ENCODE measurements around the gene NXN. TPM values are rescaled to one million over a fixed set of nuclear protein-coding genes. Genes with fewer than 3 reads are reported as not detected.
A peak's percentile ranks its signal among the peaks of the same experiment; 100 is the strongest.

Gene NXN
- total RNA-seq = 10 to 100 TPM in 1 of 2 donors, 1 to 10 TPM in 1; 2.6 to 16.3 TPM

DNA sequence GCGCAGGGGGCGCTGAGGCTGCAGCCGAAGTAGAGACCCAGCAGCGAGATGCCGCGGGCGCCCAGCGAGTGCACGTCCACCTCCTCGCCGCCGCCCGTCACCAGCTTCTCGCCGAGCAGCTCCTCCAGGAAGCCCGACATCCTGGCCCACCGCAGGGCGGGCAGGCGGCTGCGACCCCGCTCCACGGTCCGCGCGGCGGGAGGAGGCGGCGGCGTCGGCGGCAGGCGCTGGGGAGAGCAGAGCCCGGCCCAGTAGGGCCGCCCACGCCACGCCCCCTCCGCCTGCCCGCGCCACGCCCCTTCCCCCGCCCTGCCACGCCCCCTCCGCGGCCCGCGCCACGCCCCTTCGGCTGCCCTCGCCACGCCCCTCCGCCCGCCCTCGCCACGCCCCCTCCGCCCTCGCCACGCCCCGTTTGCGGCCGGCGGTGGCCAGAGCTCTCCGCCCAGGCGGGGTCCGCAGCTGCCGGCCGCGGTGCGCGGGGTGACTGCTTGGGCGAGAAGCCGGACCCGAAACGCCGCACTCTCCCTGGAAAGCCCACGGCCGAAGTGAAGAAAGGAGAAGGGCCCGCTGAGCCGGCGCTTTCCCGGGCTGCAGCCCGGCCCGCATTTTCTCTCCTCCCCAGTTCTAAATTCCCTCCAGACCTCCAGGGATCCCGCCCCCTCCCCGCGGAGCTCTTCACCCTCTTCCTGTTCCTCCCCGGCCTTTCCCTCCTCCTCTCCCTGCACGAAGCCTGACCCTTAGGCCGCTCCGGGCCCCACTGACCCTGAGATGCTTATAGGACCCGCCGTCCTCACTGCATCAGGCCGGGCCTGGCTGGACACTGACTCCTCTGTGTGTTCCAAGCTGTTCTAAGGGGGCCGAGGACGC lies at the start of gene NXN:
TSS of gene NXN (minus strand) at position 238 of the 867 bp plus-strand sequence.
- TF ChIP-seq, protein P1, sequence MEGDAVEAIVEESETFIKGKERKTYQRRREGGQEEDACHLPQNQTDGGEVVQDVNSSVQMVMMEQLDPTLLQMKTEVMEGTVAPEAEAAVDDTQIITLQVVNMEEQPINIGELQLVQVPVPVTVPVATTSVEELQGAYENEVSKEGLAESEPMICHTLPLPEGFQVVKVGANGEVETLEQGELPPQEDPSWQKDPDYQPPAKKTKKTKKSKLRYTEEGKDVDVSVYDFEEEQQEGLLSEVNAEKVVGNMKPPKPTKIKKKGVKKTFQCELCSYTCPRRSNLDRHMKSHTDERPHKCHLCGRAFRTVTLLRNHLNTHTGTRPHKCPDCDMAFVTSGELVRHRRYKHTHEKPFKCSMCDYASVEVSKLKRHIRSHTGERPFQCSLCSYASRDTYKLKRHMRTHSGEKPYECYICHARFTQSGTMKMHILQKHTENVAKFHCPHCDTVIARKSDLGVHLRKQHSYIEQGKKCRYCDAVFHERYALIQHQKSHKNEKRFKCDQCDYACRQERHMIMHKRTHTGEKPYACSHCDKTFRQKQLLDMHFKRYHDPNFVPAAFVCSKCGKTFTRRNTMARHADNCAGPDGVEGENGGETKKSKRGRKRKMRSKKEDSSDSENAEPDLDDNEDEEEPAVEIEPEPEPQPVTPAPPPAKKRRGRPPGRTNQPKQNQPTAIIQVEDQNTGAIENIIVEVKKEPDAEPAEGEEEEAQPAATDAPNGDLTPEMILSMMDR (IDR thresholded peaks at IDR 0.05) = no peak
- Histone ChIP-seq H3K36me3 (no peaks in the 10 kb centered on the region), H3K27me3 (peaks cover 18% of the 10 kb centered on the region), H3K9me3 (no peaks in the 10 kb centered on the region), H3K27ac (peak within 1 kb of the TSS; percentile 47), H3K4me1 (no peaks in the 10 kb centered on the region), H3K4me3 (peak within 1 kb of the TSS; percentile 46), H3K9ac (ENCODE audit: low read depth in 2 of 2, low read length in 2 of 2) (peak within 1 kb of the TSS; percentile 13 to 43)
- intact Hi-C loops (cut with DNase I) = loop anchor here (2.0 to 10.0 kb wide), 2 partner anchors 105 to 185 kb away; no protein-coding TSS in a partner anchor
- DNase-seq = peak; percentile 89

- Histone ChIP-seq H3K9ac (ENCODE audit: low read depth in 2 of 2, low read length in 2 of 2) (no peak overlapping the region), H3K9me3 (no peaks in the 10 kb centered on the region), H3K36me3 (no peaks in the 10 kb centered on the region), H3K27me3 (no peaks in the 10 kb centered on the region), H3K4me1 (no peaks in the 10 kb centered on the region), H3K4me3 (no peak overlapping the region), H3K27ac (no peak overlapping the region)
- no peak for DNase-seq
- intact Hi-C loops (cut with DNase I) = no loop called here
- TF ChIP-seq, protein P1 (IDR thresholded peaks at IDR 0.05) = no peak
Observed at GRCh38 chr17:1027044-1027443, 47.5 kb upstream of the NXN start.

DNA sequence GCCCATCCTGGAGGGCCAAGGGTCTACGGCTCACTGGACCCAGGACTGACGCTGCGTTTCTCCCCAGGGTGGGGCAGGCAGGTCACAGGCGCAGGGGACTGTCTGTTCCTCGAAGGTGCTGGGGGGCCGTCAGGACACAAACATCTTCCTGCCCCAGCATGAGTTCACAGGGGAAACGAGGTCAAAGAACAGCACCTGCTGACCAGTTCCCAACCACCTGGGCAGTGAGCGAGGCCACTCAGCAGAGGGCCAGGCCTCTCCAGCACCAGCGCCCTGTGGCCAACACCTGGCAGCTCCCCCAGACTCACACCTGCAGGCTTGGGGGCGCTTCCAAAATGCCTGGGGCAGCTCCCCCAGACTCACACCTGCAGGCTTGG lies 47.0 kb upstream of the NXN start:
- no peak for DNase-seq
- Histone ChIP-seq H3K4me1 (no peaks in the 10 kb centered on the region), H3K9me3 (no peaks in the 10 kb centered on the region), H3K4me3 (no peak overlapping the region), H3K27ac (no peak overlapping the region), H3K9ac (ENCODE audit: low read depth in 2 of 2, low read length in 2 of 2) (no peak overlapping the region), H3K36me3 (no peaks in the 10 kb centered on the region), H3K27me3 (no peaks in the 10 kb centered on the region)
- intact Hi-C loops (cut with DNase I) = no loop called here
- TF ChIP-seq, protein P1 (IDR thresholded peaks at IDR 0.05) = no peak

- Histone ChIP-seq H3K27ac (no peak overlapping the region), H3K9me3 (no peaks in the 10 kb centered on the region), H3K27me3 (no peaks in the 10 kb centered on the region), H3K9ac (ENCODE audit: low read depth in 2 of 2, low read length in 2 of 2) (no peak overlapping the region), H3K4me1 (no peaks in the 10 kb centered on the region), H3K4me3 (no peak overlapping the region), H3K36me3 (no peaks in the 10 kb centered on the region)
- TF ChIP-seq, protein P1 (IDR thresholded peaks at IDR 0.05) = no peak
- DNase-seq = no peak
- intact Hi-C loops (cut with DNase I) = no loop called here
Observed at GRCh38 chr17:1025733-1026598, 46.4 kb upstream of the NXN start.

GRCh38 chr17:1024076-1024475 lies 44.5 kb upstream of the NXN start:
- Histone ChIP-seq H3K4me1 (no peaks in the 10 kb centered on the region), H3K36me3 (no peaks in the 10 kb centered on the region), H3K9me3 (no peaks in the 10 kb centered on the region), H3K4me3 (no peak overlapping the region), H3K27ac (no peak overlapping the region), H3K27me3 (no peaks in the 10 kb centered on the region), H3K9ac (ENCODE audit: low read depth in 2 of 2, low read length in 2 of 2) (no peak overlapping the region)
- TF ChIP-seq, protein P1 (IDR thresholded peaks at IDR 0.05) = no peak
- no peak for DNase-seq
- intact Hi-C loops (cut with DNase I) = no loop called here
